Measurements from ENCODE around the gene RDH11.

GRCh38 chr14:67636361-67636919 lies 59.1 kb downstream of the RDH11 start:
- no peak for TF ChIP-seq CTCF (optimal IDR thresholded peaks at IDR 0.05 in 1 of 3, IDR thresholded peaks at IDR 0.05 in 1 of 3, conservative IDR thresholded peaks at IDR 0.05 in 1 of 3; ENCODE audit: extremely low read depth in 1 of 3, insufficient read depth in 2 of 3, low read length in 3 of 3)
- no peak for TF ChIP-seq EZH2 (IDR thresholded peaks at IDR 0.05; ENCODE audit: low read length)
